Bronchial epithelial cell (primary cell): Measurements from ENCODE around the gene MRPL40. TPM values are rescaled to one million over a fixed set of nuclear protein-coding genes. Genes with fewer than 3 reads are reported as not detected.

Source experiments
- DNase-seq: peaks from one replicate; pipeline ENCODE4 v3.0.0-alpha.2; 2010; ENCODE audit warnings: low read depth
- FAIRE-seq: peaks from 2 replicates; lab custom pipeline; 2011; peaks lifted over from hg19 to GRCh38; lab: Jason Lieb, UNC
- H3K27me3 ChIP-seq: 2 replicates; pipeline ENCODE4 v1.5.1; 2011; ENCODE audit warnings: low read length; ENCODE audit not compliant: control insufficient read depth, insufficient read depth
- H3K36me3 ChIP-seq: 2 replicates; pipeline ENCODE4 v1.5.1; 2011; ENCODE audit warnings: low read length; ENCODE audit not compliant: control insufficient read depth, insufficient read depth
- H3K4me3 ChIP-seq: 2 replicates; pipeline ENCODE4 v1.5.1; 2011; ENCODE audit warnings: mild to moderate bottlenecking, low read depth, low read length, control low read depth
- total RNA-seq: library from RNA; depleted of rRNA; stranded (reverse); fragments of >200 nt; gene quantifications from 2 replicates; pipeline ENCODE4 v1.2.1, GENCODE V29; 2014
- TF ChIP-seq, protein P1 (sequence below): IDR thresholded peaks from 2 replicates; pipeline ENCODE4 v1.5.1; 2011; ENCODE audit warnings: mild to moderate bottlenecking, moderate library complexity, low read length, control low read depth, inconsistent platforms; ENCODE audit not compliant: insufficient read depth, severe bottlenecking

The MRPL40 gene
- total RNA-seq, 1 donor from 2014 or later = 60.8 TPM

DNA sequence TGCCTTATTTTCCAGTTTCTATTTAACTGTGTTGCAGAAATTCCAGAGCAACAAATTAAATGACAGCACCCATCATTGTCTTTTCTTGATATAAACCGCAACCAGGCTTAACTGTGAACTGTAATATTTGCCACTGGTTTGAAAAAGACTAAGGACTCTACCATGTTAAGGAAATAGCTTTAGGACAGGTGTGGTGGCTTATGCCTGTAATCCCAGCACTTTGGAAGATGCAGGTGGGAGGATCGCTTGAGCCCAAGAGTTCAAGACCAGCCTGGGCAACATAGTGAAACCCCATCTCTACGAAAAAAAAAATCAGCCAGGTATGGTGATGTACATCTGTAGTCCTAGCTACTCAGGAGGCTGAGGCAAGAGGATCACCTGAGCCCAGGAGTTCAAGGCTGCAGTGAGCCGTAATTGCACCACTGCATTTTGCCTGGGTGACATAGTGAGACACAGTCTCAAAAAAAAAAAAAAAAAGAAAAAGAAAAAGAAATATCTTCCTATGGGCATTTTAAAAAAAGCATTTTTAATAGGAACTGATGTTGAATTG, 29.6 kb upstream of the MRPL40 start:
- no peak for FAIRE-seq
- Histone ChIP-seq H3K27me3 (no peaks in the 10 kb centered on the region), H3K36me3 (peaks cover 18% of the 10 kb centered on the region), H3K4me3 (no peak overlapping the region)
- TF ChIP-seq, protein P1, sequence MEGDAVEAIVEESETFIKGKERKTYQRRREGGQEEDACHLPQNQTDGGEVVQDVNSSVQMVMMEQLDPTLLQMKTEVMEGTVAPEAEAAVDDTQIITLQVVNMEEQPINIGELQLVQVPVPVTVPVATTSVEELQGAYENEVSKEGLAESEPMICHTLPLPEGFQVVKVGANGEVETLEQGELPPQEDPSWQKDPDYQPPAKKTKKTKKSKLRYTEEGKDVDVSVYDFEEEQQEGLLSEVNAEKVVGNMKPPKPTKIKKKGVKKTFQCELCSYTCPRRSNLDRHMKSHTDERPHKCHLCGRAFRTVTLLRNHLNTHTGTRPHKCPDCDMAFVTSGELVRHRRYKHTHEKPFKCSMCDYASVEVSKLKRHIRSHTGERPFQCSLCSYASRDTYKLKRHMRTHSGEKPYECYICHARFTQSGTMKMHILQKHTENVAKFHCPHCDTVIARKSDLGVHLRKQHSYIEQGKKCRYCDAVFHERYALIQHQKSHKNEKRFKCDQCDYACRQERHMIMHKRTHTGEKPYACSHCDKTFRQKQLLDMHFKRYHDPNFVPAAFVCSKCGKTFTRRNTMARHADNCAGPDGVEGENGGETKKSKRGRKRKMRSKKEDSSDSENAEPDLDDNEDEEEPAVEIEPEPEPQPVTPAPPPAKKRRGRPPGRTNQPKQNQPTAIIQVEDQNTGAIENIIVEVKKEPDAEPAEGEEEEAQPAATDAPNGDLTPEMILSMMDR = no peak
- no peak for DNase-seq

DNA sequence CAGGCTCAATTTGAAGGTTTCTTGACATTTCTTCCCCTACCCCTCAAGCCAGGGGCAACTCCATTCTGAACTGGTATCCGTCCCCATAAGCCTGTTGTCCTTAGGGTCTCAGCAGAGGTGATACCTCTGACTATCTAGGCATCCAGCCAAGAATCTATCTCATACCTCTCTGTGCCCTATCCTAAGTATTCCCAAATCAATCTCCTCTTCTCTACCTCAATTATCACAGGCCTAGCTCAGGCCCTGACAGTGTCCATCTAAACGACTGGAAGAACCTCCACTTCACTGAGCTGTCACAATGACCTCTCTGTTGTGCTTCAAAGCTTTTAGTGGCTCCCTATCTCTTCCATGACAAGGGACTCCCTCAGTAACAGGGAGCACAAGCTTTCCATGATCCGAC, 27.7 kb upstream of the MRPL40 start:
- Histone ChIP-seq H3K36me3 (peaks cover 17% of the 10 kb centered on the region), H3K4me3 (no peak overlapping the region), H3K27me3 (no peaks in the 10 kb centered on the region)
- FAIRE-seq (peak; percentile 86), DNase-seq (no peak)
- TF ChIP-seq, protein P1 = no peak

DNA sequence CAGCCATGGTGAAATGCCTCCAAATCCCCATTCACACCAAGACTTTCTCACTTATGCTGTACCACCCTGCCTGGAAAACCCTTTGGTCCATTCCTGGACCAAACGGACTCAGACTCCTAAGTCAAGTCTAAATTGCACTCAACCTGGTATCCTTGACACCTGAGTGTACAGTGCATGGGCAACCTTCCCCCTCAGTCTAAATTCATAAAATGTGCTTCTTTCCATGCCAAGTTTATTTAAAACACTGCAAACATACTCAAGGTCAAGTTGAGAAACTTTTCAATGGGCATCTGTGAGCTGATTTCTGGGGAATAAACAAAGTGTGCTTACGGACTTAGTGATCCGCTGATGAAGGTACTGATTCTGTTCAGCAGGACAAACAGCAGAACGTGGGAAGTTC, 27.2 kb upstream of the MRPL40 start:
- TF ChIP-seq, protein P1 = no peak
- FAIRE-seq (peak; percentile 32), DNase-seq (no peak)
- H3K36me3 ChIP-seq = peaks cover 17% of the 10 kb centered on the region
- H3K4me3 ChIP-seq = no peak overlapping the region
- H3K27me3 ChIP-seq = no peaks in the 10 kb centered on the region

DNA sequence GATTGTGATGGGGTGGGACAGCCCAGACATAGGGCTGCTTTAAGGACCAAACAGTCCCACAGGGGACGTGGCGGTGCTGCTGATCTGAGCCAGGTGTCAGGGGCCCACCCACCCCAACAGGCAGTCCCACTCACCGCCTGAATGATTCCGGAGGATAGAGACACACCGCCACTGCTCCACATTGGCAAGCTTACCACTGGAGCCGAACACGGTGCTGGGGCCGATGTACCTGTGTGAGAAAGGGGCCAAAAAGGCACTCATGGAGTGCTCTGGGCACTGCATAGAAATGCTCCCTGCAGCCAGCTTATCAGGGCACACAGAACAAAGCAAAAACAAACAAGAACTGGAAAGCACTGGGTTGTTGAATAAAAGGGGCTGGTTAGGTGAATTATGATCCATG, 26.7 kb upstream of the MRPL40 start:
- TF ChIP-seq, protein P1 = no peak
- Histone ChIP-seq H3K27me3 (no peaks in the 10 kb centered on the region), H3K4me3 (no peak overlapping the region), H3K36me3 (peaks cover 17% of the 10 kb centered on the region)
- FAIRE-seq = no peak
- no peak for DNase-seq

DNA sequence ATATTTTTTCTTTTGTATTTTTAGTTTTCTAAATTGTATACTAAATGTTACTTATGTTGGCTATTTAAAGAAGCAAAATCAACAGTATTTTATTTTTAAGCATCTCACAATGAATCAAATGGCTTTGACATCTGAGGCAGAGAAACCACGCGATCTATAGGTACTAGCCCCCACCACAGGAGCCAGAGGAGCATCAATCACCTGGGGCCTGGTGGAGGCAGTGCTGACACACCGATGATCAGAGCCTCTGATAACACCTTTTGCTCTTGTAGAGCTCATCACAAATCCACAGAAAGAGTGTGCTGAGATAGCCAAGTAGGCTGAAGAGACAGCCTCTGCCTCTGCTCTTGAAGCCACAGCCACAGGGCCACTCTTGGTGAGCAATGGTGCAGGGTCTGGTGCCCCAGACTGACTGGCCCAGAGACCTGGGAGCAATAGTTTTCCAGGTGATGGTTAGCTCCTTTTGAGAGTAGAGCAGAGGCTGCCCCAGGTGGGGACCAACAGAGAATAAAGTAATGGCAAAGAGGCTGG, 26.0 kb upstream of the MRPL40 start:
- no peak overlapping the region for H3K4me3 ChIP-seq
- peaks cover 16% of the 10 kb centered on the region for H3K36me3 ChIP-seq
- TF ChIP-seq, protein P1 = no peak
- FAIRE-seq (no peak), DNase-seq (no peak)
- H3K27me3 ChIP-seq = no peaks in the 10 kb centered on the region

DNA sequence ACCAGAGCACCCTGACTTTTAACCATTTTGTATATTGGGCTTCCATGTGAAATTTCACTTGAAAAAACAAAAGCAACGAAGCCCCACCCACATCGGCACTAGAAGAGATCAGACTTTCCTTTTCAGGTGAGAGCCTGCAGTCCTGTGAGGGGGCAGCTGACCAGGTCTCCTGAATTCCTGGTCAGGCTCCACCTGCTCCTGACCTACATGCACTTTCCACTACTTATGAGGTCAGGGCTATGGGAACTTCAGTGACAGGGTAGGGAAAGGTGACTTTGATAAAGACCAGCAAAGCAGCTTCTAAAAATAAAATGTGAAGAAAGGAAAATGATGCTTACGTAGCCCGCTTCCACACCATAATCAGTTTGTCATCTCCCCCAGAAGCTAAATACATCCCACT, 25.5 kb upstream of the MRPL40 start:
- FAIRE-seq = no peak
- H3K27me3 ChIP-seq = no peaks in the 10 kb centered on the region
- H3K4me3 ChIP-seq = no peak overlapping the region
- TF ChIP-seq, protein P1 = no peak
- no peak for DNase-seq
- peaks cover 16% of the 10 kb centered on the region for H3K36me3 ChIP-seq
